K562 (cell line): ENCODE results near the gene SPNS2. TPM values are rescaled to one million over a fixed set of nuclear protein-coding genes. Genes with fewer than 3 reads are reported as not detected.

ENCODE experiments used
- ATAC-seq: fragments of 200-7000 bp; cut with Tn5 transposase; 3 replicates; pipeline ENCODE4 v1.9.1; 2020; ENCODE audit warnings: moderate library complexity
- BruUV-seq: library from RNA; stranded (reverse); fragments of 400-500 nt; replicated peaks from 2 replicates; lab custom pipeline; 2021; lab: Mats Ljungman, UMichigan
- CTCF ChIA-PET: fragments of 300-600 bp; formaldehyde crosslinking; extraction: SDS; loops from one replicate; lab custom pipeline; 2021; ENCODE audit warnings: low intra/inter-chr PET ratio; lab: Yijun Ruan, JAX
- POLR2A ChIA-PET: fragments of 300-600, 350-650 bp; sonication (Branson Sonifier 250); formaldehyde crosslinking; extraction: SDS; loops from one replicate; lab custom pipeline; 2021; ENCODE audit warnings: antibody characterized with exemption, inconsistent platforms; lab: Yijun Ruan, JAX
- DNase-seq, 4 experiments: peaks; one replicate each; pipeline versions ENCODE4 v3.0.0 to v3.0.0-alpha.2; 2011 to 2018; ENCODE audit warnings: low spot score in 3 of 4, mixed read lengths in 3 of 4; ENCODE audit errors: extremely low read depth in 1 of 4
- FAIRE-seq: peaks from 2 replicates; lab custom pipeline; 2011; peaks lifted over from hg19 to GRCh38; lab: Jason Lieb, UNC
- H2AFZ ChIP-seq: 2 replicates; pipeline ENCODE4 v1.6.0; 2011; ENCODE audit warnings: low read depth, low read length, control low read depth, inconsistent platforms
- H3K27ac ChIP-seq: fragments of 200-600 bp; 3 replicates; pipeline ENCODE4 v1.8.0; 2011; ENCODE audit warnings: low read depth, mild to moderate bottlenecking, control low read depth, inconsistent platforms, low read length, moderate library complexity, mixed read lengths; ENCODE audit errors: extremely low read depth
- H3K27me3 ChIP-seq, 2 experiments: fragments of 300-600 bp in 1 of 2; 2 replicates in 1 of 2; 3 replicates in 1 of 2; pipeline versions ENCODE4 v1.6.0 to v1.8.0; 2011; ENCODE audit warnings: inconsistent platforms in 2 of 2, low read length in 2 of 2, mild to moderate bottlenecking in 1 of 2, mixed read lengths in 1 of 2, moderate library complexity in 1 of 2; ENCODE audit not compliant: control insufficient read depth in 2 of 2, insufficient read depth in 2 of 2
- H3K36me3 ChIP-seq: fragments of 300-600 bp; 3 replicates; pipeline ENCODE4 v1.8.0; 2011; ENCODE audit warnings: mild to moderate bottlenecking, low read length, inconsistent platforms; ENCODE audit not compliant: control insufficient read depth, insufficient read depth
- H3K4me1 ChIP-seq, 2 experiments: fragments of 200-600 bp in 1 of 2; replicated peaks in 1 of 2; 2 replicates in 1 of 2; 3 replicates in 1 of 2; pipeline versions ENCODE4 v1.5.1 to v1.8.0; 2011; ENCODE audit warnings: inconsistent platforms in 2 of 2, low read length in 2 of 2, mild to moderate bottlenecking in 1 of 2, mixed read lengths in 1 of 2, moderate library complexity in 1 of 2; ENCODE audit not compliant: control insufficient read depth in 2 of 2, insufficient read depth in 2 of 2
- H3K4me2 ChIP-seq: 2 replicates; pipeline ENCODE4 v1.6.1; 2011; ENCODE audit warnings: low read length, control low read depth, inconsistent platforms, mixed read lengths; ENCODE audit not compliant: insufficient read depth
- H3K4me3 ChIP-seq: fragments of 200-600 bp; sonication (generic), shearing (Covaris generic); 2 replicates; pipeline ENCODE4 v1.5.1; 2016; ENCODE audit warnings: control low read depth, inconsistent platforms
- H3K79me2 ChIP-seq: fragments of 200-600 bp; 3 replicates; pipeline ENCODE4 v1.8.0; 2011; ENCODE audit warnings: low read length, inconsistent platforms; ENCODE audit not compliant: control insufficient read depth, insufficient read depth
- H3K9ac ChIP-seq, 2 experiments: 2 replicates each; pipeline versions ENCODE4 v1.6.0 to v1.6.1; 2011; ENCODE audit warnings: low read depth in 2 of 2, low read length in 2 of 2, control low read depth in 1 of 2, inconsistent platforms in 1 of 2, mild to moderate bottlenecking in 1 of 2, mixed read lengths in 1 of 2; ENCODE audit not compliant: insufficient read depth in 1 of 2
- H3K9me1 ChIP-seq: one replicate; pipeline ENCODE4 v1.6.0; 2011; ENCODE audit warnings: inconsistent platforms, mild to moderate bottlenecking, low read length, moderate library complexity; ENCODE audit not compliant: control insufficient read depth, insufficient read depth
- H3K9me3 ChIP-seq: replicated peaks from 2 replicates; pipeline ENCODE4 v1.5.1; 2011; ENCODE audit warnings: low read depth, low read length, inconsistent platforms; ENCODE audit not compliant: control insufficient read depth, insufficient read depth
- H4K20me1 ChIP-seq: replicated peaks from 2 replicates; pipeline ENCODE4 v1.6.1; 2011; ENCODE audit warnings: low read length, inconsistent platforms, mixed read lengths; ENCODE audit not compliant: control insufficient read depth, insufficient read depth
- CBFA2T2 ChIP-seq: fragments of 450-650 bp; conservative IDR thresholded peaks from 2 replicates; pipeline ENCODE4 v1.6.1; 2017; ENCODE audit warnings: mild to moderate bottlenecking
- HNRNPH1 ChIP-seq: fragments of 200-400 bp; formaldehyde crosslinking; optimal IDR thresholded peaks from 2 replicates; pipeline ENCODE3; 2017; ENCODE audit warnings: low read depth, mild to moderate bottlenecking, low read length, moderate library complexity
- LARP7 ChIP-seq: fragments of 450-650 bp; IDR thresholded peaks from 2 replicates; pipeline ENCODE4 v1.6.1; 2016
- POLR2G ChIP-seq: fragments of 200-400 bp; formaldehyde crosslinking; IDR thresholded peaks from 2 replicates; pipeline ENCODE4 v1.6.1; 2017; ENCODE audit warnings: low read depth, mild to moderate bottlenecking, antibody characterized with exemption, low read length, moderate library complexity
- PRMT5 ChIP-seq: sonication (generic); formaldehyde crosslinking; IDR thresholded peaks from 2 replicates; pipeline ENCODE4 v1.5.0; 2020; ENCODE audit warnings: missing genetic modification reagents
- RBFOX2 ChIP-seq: fragments of 200-400 bp; formaldehyde crosslinking; IDR thresholded peaks from 2 replicates; pipeline ENCODE4 v1.6.1; 2017; ENCODE audit warnings: low read depth, mild to moderate bottlenecking, low read length, moderate library complexity
- SREBF2 ChIP-seq: sonication (generic); formaldehyde crosslinking; IDR thresholded peaks from 2 replicates; pipeline ENCODE4 v1.4.0; 2020; ENCODE audit warnings: mild to moderate bottlenecking, missing genetic modification reagents
- TFAM ChIP-seq: fragments of 250-450 bp; sonication (Bioruptor Pico); conservative IDR thresholded peaks from 2 replicates; pipeline ENCODE4 v1.5.0; 2021; ENCODE audit warnings: mild to moderate bottlenecking, moderate library complexity
- ZFP36 ChIP-seq: fragments of 150-350 bp; IDR thresholded peaks from 2 replicates; pipeline ENCODE4 v1.6.1; 2018; ENCODE audit warnings: low read length, low read depth; ENCODE audit not compliant: partially characterized antibody
- WGBS: fragments of 100-300 bp; shearing (Covaris generic); methylation state at CpG from one replicate; pipeline ENCODE4 v1.1.6; 2016; ENCODE audit warnings: low coverage, mixed read lengths; ENCODE audit not compliant: insufficient coverage; ENCODE audit errors: missing lambda C conversion rate; 5-methylcytosine and 5-hydroxymethylcytosine counted together
- in situ Hi-C: fragments of 300-500 bp; cut with MboI; formaldehyde crosslinking; loops from 4 replicates; pipeline ENCODE4 v1.15.0; 2018; ENCODE audit warnings: inconsistent platforms, mixed read lengths
- intact Hi-C: fragments of 100-400 bp; cut with micrococcal nuclease; formaldehyde crosslinking; loops from 2 replicates; pipeline ENCODE4 v1.14.2; 2022
- polyA plus RNA-seq, 8 experiments: library from polyadenylated mRNA; depleted of rRNA in 4 of 8; stranded (reverse) in 5 of 8; unstranded in 3 of 8; fragments of >200 nt; fragmentation: Nextera tagmentation in 2 of 8; fragmentation: Illumina TruSeq in 1 of 8; extraction: Ambion mirVana in 2 of 8; extraction: Trizol in 1 of 8; gene quantifications; 2 replicates each; pipeline versions ENCODE4 v1.2.1 to v1.2.3, GENCODE V29; 2011 to 2014; ENCODE audit warnings: inconsistent platforms in 1 of 8, missing spikeins in 1 of 8
- total RNA-seq, 7 experiments: library from RNA; depleted of rRNA in 6 of 7; stranded (reverse); fragments of >200 nt in 6 of 7; fragmentation: Illumina TruSeq in 2 of 7; extraction: Trizol in 2 of 7; gene quantifications; 2 replicates each; pipeline versions ENCODE4 v1.2.1 to v1.2.3, GENCODE V29; 2011 to 2021; ENCODE audit warnings: low replicate concordance in 1 of 7
- TF ChIP-seq, protein P1 (sequence below): fragments of 250-450 bp; sonication (Bioruptor Pico); IDR thresholded peaks from 2 replicates; pipeline ENCODE4 v1.9.0; 2021; ENCODE audit warnings: mild to moderate bottlenecking, inconsistent platforms
- TF ChIP-seq, protein P2 (sequence below): sonication (generic); formaldehyde crosslinking; IDR thresholded peaks from 2 replicates; pipeline ENCODE4 v1.5.0; 2020; ENCODE audit warnings: missing genetic modification reagents
- TF ChIP-seq, protein P3 (sequence below), 2 experiments: IDR thresholded peaks; 2 replicates each; pipeline ENCODE4 v1.6.1; 2011; ENCODE audit warnings: borderline replicate concordance in 1 of 2, control low read depth in 1 of 2, low read depth in 1 of 2, low read length in 1 of 2, mild to moderate bottlenecking in 1 of 2, mixed read lengths in 1 of 2, moderate library complexity in 1 of 2; ENCODE audit not compliant: insufficient read depth in 1 of 2, insufficient read length in 1 of 2, poor library complexity in 1 of 2, severe bottlenecking in 1 of 2; ENCODE audit errors: extremely low read depth in 1 of 2

Gene SPNS2
- total and polyA plus RNA-seq, 9 of the 15 experiments (the other 6 are each of a cell fraction or from before 2014, with no cell fraction given), result 0.06 TPM; not detected in 8

DNA sequence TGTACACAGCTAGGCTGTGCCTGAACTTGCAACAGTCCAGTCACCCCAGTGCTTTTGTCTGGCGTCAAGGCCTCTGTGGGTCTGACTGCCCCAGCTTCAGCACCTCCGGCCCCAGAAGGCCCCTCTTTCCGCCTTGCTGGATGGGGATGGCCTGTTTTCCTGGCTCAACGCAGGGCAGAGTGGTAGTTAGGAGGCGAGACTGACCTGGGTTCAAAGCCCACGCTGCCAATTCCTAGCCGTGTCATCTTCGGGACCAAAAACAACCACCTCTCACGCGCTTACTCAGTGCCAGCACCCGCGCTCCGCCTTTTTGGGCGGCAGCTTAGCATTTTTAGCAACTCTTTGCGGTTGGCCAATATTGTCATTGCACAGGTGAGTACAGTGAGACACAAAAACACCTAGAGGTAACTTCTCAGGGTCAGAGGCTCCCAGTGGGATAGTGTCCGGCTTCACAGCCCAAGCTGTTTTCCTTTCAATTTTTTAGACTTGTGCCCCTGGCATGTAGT lies 51.9 kb downstream of the SPNS2 start:
- no peak for ATAC-seq
- Histone ChIP-seq H3K9me3 (no peaks in the 10 kb centered on the region), H3K4me2 (no peak overlapping the region), H4K20me1 (no peaks in the 10 kb centered on the region), H3K9ac (no peak overlapping the region), H3K27me3 (no peaks in the 10 kb centered on the region), H3K36me3 (peaks cover 81% of the 10 kb centered on the region; the same call in 2 of the 3 replicates), H2AFZ (no peak overlapping the region), H3K79me2 (peaks cover 37% of the 10 kb centered on the region), H3K27ac (no peak overlapping the region), H3K4me3 (no peak overlapping the region), H3K9me1 (no peaks in the 10 kb centered on the region), H3K4me1 (peaks cover 0 to 41% of the 10 kb centered on the region in 2 experiments; a peak in 3 of 5 replicates)
- 98% methylated on average over 10 of the region's 16 CpGs for WGBS
- no peak for DNase-seq
- intact Hi-C loops, result no loop called here
- POLR2A ChIA-PET, result no interaction called here
- CTCF ChIA-PET, result no interaction called here
- TF ChIP-seq SREBF2 (CRISPR knock-in tag) (no peak), RBFOX2 (peak; percentile 36; the same call in 1 of the 2 replicates), POLR2G (peak; percentile 12)
- FAIRE-seq, result no peak
- no TSS peak for BruUV-seq
- in situ Hi-C loops, result no loop called here

GRCh38 chr17:4551141-4551540 lies 52.5 kb downstream of the SPNS2 start:
- Histone ChIP-seq H3K9me1 (no peaks in the 10 kb centered on the region), H3K4me1 (peaks cover 3 to 42% of the 10 kb centered on the region in 2 experiments; a peak in 4 of 5 replicates), H3K9me3 (no peaks in the 10 kb centered on the region), H3K9ac (no peak overlapping the region), H3K27me3 (no peaks in the 10 kb centered on the region), H3K36me3 (peaks cover 77% of the 10 kb centered on the region; the same call in 2 of the 3 replicates), H4K20me1 (no peaks in the 10 kb centered on the region), H3K79me2 (peaks cover 38% of the 10 kb centered on the region), H3K4me2 (no peak overlapping the region), H3K27ac (no peak overlapping the region), H3K4me3 (no peak overlapping the region), H2AFZ (no peak overlapping the region)
- in situ Hi-C loops, result no loop called here
- no peak for DNase-seq
- WGBS, result 77% methylated on average over 2 of the region's 8 CpGs
- intact Hi-C loops, result no loop called here
- ChIA-PET CTCF (no interaction called here), POLR2A (no interaction called here)
- no peak for FAIRE-seq
- no peak for ATAC-seq
- no TSS peak for BruUV-seq
- TF ChIP-seq, protein P1, sequence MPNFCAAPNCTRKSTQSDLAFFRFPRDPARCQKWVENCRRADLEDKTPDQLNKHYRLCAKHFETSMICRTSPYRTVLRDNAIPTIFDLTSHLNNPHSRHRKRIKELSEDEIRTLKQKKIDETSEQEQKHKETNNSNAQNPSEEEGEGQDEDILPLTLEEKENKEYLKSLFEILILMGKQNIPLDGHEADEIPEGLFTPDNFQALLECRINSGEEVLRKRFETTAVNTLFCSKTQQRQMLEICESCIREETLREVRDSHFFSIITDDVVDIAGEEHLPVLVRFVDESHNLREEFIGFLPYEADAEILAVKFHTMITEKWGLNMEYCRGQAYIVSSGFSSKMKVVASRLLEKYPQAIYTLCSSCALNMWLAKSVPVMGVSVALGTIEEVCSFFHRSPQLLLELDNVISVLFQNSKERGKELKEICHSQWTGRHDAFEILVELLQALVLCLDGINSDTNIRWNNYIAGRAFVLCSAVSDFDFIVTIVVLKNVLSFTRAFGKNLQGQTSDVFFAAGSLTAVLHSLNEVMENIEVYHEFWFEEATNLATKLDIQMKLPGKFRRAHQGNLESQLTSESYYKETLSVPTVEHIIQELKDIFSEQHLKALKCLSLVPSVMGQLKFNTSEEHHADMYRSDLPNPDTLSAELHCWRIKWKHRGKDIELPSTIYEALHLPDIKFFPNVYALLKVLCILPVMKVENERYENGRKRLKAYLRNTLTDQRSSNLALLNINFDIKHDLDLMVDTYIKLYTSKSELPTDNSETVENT (CRISPR knock-in tag), result no peak
- no peak for TF ChIP-seq CBFA2T2
- TF ChIP-seq HNRNPH1, result no peak
- TF ChIP-seq, protein P2, sequence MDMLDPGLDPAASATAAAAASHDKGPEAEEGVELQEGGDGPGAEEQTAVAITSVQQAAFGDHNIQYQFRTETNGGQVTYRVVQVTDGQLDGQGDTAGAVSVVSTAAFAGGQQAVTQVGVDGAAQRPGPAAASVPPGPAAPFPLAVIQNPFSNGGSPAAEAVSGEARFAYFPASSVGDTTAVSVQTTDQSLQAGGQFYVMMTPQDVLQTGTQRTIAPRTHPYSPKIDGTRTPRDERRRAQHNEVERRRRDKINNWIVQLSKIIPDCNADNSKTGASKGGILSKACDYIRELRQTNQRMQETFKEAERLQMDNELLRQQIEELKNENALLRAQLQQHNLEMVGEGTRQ, result no peak
- TF ChIP-seq ZFP36, result no peak
- TF ChIP-seq LARP7, result no peak
- TF ChIP-seq, protein P3, sequence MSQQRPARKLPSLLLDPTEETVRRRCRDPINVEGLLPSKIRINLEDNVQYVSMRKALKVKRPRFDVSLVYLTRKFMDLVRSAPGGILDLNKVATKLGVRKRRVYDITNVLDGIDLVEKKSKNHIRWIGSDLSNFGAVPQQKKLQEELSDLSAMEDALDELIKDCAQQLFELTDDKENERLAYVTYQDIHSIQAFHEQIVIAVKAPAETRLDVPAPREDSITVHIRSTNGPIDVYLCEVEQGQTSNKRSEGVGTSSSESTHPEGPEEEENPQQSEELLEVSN (IDR thresholded peaks at IDR 0.05; ENCODE audit: borderline replicate concordance in 1 of 2, extremely low read depth in 1 of 2, insufficient read depth in 1 of 2, insufficient read length in 1 of 2, low read depth in 1 of 2, low read length in 1 of 2, poor library complexity in 1 of 2, severe bottlenecking in 1 of 2), result no peak
- TF ChIP-seq PRMT5 (CRISPR knock-in tag), result no peak
- no peak for TF ChIP-seq TFAM (CRISPR knock-in tag)
